ENCODE data around the gene SFXN5. TPM values are rescaled to one million over a fixed set of nuclear protein-coding genes. Genes with fewer than 3 reads are reported as not detected.

SFXN5 gene
- total and polyA plus RNA-seq, 2 experiments from 2014 or later, result 10.0 to 16.4 TPM

GRCh38 chr2:72990695-72991438 lies 80.6 kb downstream of the SFXN5 start:
- H2AFZ ChIP-seq, result no peak overlapping the region
- H4K20me1 ChIP-seq (ENCODE audit: insufficient read depth), result no peaks in the 10 kb centered on the region
- in situ Hi-C loops (cut with MboI), result loop anchor here (10.0 kb wide), 1 partner anchor 164 kb away; no protein-coding TSS in a partner anchor
- H3K9me2 ChIP-seq (ENCODE audit: insufficient read depth), result no peaks in the 10 kb centered on the region
- H3K9me3 ChIP-seq (ENCODE audit: low read depth), result no peaks in the 10 kb centered on the region
- 83 to 87% methylated on average over 12 to 13 of the region's 13 CpGs for WGBS, 2 experiments (ENCODE audit: low coverage in 1 of 2, low lambda C conversion rate in 2 of 2, missing lambda C conversion rate in 2 of 2)
- no peak overlapping the region for H3K4me3 ChIP-seq
- no peaks in the 10 kb centered on the region for H3K4me1 ChIP-seq (ENCODE audit: insufficient read depth)
- H3K27ac ChIP-seq, result no peak overlapping the region
- H3K9ac ChIP-seq, result no peak overlapping the region
- H3K79me2 ChIP-seq (ENCODE audit: insufficient read depth), result no peaks in the 10 kb centered on the region
- no peaks in the 10 kb centered on the region for H3K27me3 ChIP-seq (replicated peaks; ENCODE audit: insufficient read depth)
- H3K4me2 ChIP-seq (ENCODE audit: unreplicated experiment), result no peak overlapping the region
- DNase-seq, result no peak
- no peaks in the 10 kb centered on the region; the same call in 1 of the 2 replicates for H3K36me3 ChIP-seq (ENCODE audit: low read depth)
- no peaks in the 10 kb centered on the region for H3F3A ChIP-seq (ENCODE audit: insufficient read depth)
- TF ChIP-seq EZH2 (IDR thresholded peaks at IDR 0.05; ENCODE audit: insufficient read depth, poor library complexity, severe bottlenecking), result no peak

- Histone ChIP-seq H3K4me1 (ENCODE audit: insufficient read depth) (no peaks in the 10 kb centered on the region), H2AFZ (no peak overlapping the region), H3F3A (ENCODE audit: insufficient read depth) (no peaks in the 10 kb centered on the region), H3K4me3 (no peak overlapping the region), H3K27ac (no peak overlapping the region), H4K20me1 (ENCODE audit: insufficient read depth) (no peaks in the 10 kb centered on the region), H3K79me2 (ENCODE audit: insufficient read depth) (no peaks in the 10 kb centered on the region), H3K4me2 (ENCODE audit: unreplicated experiment) (no peak overlapping the region), H3K9me2 (ENCODE audit: insufficient read depth) (no peaks in the 10 kb centered on the region), H3K9ac (no peak overlapping the region), H3K27me3 (replicated peaks; ENCODE audit: insufficient read depth) (no peaks in the 10 kb centered on the region), H3K36me3 (ENCODE audit: low read depth) (no peaks in the 10 kb centered on the region; the same call in 1 of the 2 replicates), H3K9me3 (ENCODE audit: low read depth) (no peaks in the 10 kb centered on the region)
- no peak for DNase-seq
- WGBS, 2 experiments (ENCODE audit: low coverage in 1 of 2, low lambda C conversion rate in 2 of 2, missing lambda C conversion rate in 2 of 2), result 91 to 95% methylated on average over 25 to 26 of the region's 26 CpGs
- TF ChIP-seq EZH2 (IDR thresholded peaks at IDR 0.05; ENCODE audit: insufficient read depth, poor library complexity, severe bottlenecking), result no peak
- no peak for TF ChIP-seq EZH2phosphoT487 (IDR thresholded peaks at IDR 0.05; ENCODE audit: insufficient read depth, low read depth)
- in situ Hi-C loops (cut with MboI), result loop anchor here (10.0 kb wide), 1 partner anchor 165 kb away; no protein-coding TSS in a partner anchor
These were observed 81.5 kb downstream of the SFXN5 start for GRCh38 chr2:72989770-72990556.

GRCh38 chr2:72988726-72989273 lies 82.7 kb downstream of the SFXN5 start:
- H3K36me3 ChIP-seq (ENCODE audit: low read depth), result no peaks in the 10 kb centered on the region; the same call in 1 of the 2 replicates
- TF ChIP-seq EZH2phosphoT487 (IDR thresholded peaks at IDR 0.05; ENCODE audit: insufficient read depth, low read depth) (no peak), EZH2 (IDR thresholded peaks at IDR 0.05; ENCODE audit: insufficient read depth, poor library complexity, severe bottlenecking) (no peak)
- H4K20me1 ChIP-seq (ENCODE audit: insufficient read depth), result no peaks in the 10 kb centered on the region
- no peaks in the 10 kb centered on the region for H3K9me2 ChIP-seq (ENCODE audit: insufficient read depth)
- no peak overlapping the region for H3K4me3 ChIP-seq
- 91% methylated on average over 9 of the region's 9 CpGs for WGBS, 2 experiments (ENCODE audit: low coverage in 1 of 2, low lambda C conversion rate in 2 of 2, missing lambda C conversion rate in 2 of 2)
- in situ Hi-C loops (cut with MboI), result no loop called here
- no peak overlapping the region for H3K9ac ChIP-seq
- no peaks in the 10 kb centered on the region for H3F3A ChIP-seq (ENCODE audit: insufficient read depth)
- no peaks in the 10 kb centered on the region for H3K4me1 ChIP-seq (ENCODE audit: insufficient read depth)
- no peak for DNase-seq
- no peaks in the 10 kb centered on the region for H3K9me3 ChIP-seq (ENCODE audit: low read depth)
- H3K4me2 ChIP-seq (ENCODE audit: unreplicated experiment), result no peak overlapping the region
- H2AFZ ChIP-seq, result no peak overlapping the region
- no peaks in the 10 kb centered on the region for H3K27me3 ChIP-seq (replicated peaks; ENCODE audit: insufficient read depth)
- no peaks in the 10 kb centered on the region for H3K79me2 ChIP-seq (ENCODE audit: insufficient read depth)
- H3K27ac ChIP-seq, result no peak overlapping the region

GRCh38 chr2:72988041-72988440 lies 83.5 kb downstream of the SFXN5 start:
- no peak for TF ChIP-seq EZH2 (IDR thresholded peaks at IDR 0.05; ENCODE audit: insufficient read depth, poor library complexity, severe bottlenecking)
- TF ChIP-seq EZH2phosphoT487 (IDR thresholded peaks at IDR 0.05; ENCODE audit: insufficient read depth, low read depth), result no peak
- in situ Hi-C loops (cut with MboI), result no loop called here
- Histone ChIP-seq H3K9ac (no peak overlapping the region), H3K4me3 (no peak overlapping the region), H3K36me3 (ENCODE audit: low read depth) (no peaks in the 10 kb centered on the region; the same call in 1 of the 2 replicates), H3K27me3 (replicated peaks; ENCODE audit: insufficient read depth) (no peaks in the 10 kb centered on the region), H3K79me2 (ENCODE audit: insufficient read depth) (no peaks in the 10 kb centered on the region), H3K4me1 (ENCODE audit: insufficient read depth) (no peaks in the 10 kb centered on the region), H3K9me3 (ENCODE audit: low read depth) (no peaks in the 10 kb centered on the region), H3K4me2 (ENCODE audit: unreplicated experiment) (no peak overlapping the region), H3K9me2 (ENCODE audit: insufficient read depth) (no peaks in the 10 kb centered on the region), H3F3A (ENCODE audit: insufficient read depth) (no peaks in the 10 kb centered on the region), H3K27ac (no peak overlapping the region), H2AFZ (no peak overlapping the region), H4K20me1 (ENCODE audit: insufficient read depth) (no peaks in the 10 kb centered on the region)
- 96 to 99% methylated on average over 3 of the region's 3 CpGs for WGBS, 2 experiments (ENCODE audit: low coverage in 1 of 2, low lambda C conversion rate in 2 of 2, missing lambda C conversion rate in 2 of 2)
- no peak for DNase-seq
